Erythroblast (primary cell): Measurements from ENCODE around the gene AARSD1.
"Not testable (repeated sequence)": the region's sequence is repeated elsewhere in the genome, so short reads cannot be mapped to it uniquely, and the experiment has no call there.

Experiments
- DNase-seq, 2 experiments: peaks; one replicate each; lab custom pipeline; 2025; lab: John Stamatoyannopoulos, UW
- GATA1 ChIP-seq: IDR thresholded peaks from 2 replicates; pipeline ENCODE4 v1.6.1; 2011; ENCODE audit warnings: low read depth, mild to moderate bottlenecking, control low read depth, low read length, moderate library complexity
- POLR2A ChIP-seq: IDR thresholded peaks from 2 replicates; pipeline ENCODE4 v1.6.1; 2011; ENCODE audit warnings: mild to moderate bottlenecking, low read length

Gene AARSD1

DNA sequence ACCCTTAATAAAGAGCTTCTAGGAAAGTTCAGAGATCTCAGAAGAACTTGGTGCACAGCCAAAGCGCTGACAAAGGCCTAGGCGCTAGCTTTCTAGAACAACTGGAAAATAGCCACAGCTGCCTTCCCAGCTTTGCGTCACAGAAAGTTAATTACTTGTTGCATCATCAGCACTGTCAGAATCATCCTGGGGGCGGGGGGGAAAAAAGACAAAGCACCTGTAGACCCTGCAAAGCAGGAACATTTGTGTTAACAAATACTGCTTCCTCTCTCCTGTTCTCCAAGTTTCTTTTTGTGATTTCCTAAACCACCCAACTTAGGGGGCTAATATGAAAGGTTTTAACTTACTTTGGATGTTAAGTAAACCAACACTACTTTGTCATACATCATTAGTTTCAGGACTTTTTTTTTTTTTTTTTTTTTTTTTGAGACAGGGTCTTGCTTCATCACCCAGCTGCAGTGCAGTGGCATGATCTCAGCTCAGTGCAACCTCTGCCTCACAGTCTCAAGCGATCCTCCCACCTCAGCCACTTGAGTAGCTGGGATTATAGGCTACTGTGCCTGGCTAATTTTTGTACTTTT is 4.8 kb upstream of the AARSD1 start:
- peak in 1 of 2 experiments; percentile 12 for DNase-seq
- no peak for TF ChIP-seq POLR2A
- TF ChIP-seq GATA1: no peak

DNA sequence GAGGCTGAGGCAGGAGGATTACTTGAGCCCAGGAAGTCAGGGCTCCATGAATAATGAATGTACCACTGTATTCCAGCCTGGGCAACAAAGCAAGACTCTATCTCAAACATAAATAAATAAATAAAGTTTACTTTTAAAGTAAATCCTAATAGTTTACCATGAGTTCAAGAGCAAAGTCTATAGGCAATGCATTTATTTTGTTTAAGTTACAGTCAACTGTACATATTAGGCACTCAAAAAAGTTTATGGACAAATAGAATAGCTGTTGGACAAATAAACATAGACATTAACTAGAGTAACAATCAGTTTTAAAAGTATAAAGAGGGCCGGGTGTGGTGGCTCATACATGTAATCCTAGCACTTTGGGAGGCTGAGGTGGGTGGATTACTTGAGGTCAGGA is 3.7 kb upstream of the AARSD1 start:
- TF ChIP-seq POLR2A: no peak
- no peak for TF ChIP-seq GATA1
- no peak for DNase-seq

DNA sequence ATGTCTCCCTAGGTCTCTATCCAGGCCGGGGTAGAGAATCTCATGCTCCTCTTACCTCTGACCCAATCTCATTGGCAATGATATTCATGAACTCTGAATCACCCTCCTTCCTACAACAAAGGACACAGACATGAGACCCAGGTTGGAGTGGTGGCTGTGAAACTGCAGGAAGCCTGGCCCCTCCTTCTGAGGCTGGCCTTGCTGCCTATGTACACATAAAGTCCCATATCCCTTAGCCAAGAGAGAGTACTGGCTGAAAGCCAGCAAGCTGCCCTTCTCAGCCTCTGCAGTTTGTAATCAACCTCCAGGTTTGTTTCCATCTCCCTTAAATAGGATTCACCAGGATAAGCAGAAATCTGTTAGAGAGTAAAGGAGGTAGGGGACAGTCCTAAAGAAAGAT is 10.6 kb downstream of the AARSD1 start:
- no peak for DNase-seq
- TF ChIP-seq GATA1: no peak
- TF ChIP-seq POLR2A: no peak

GRCh38 chr17:42950044-42950783 is 14.0 kb downstream of the AARSD1 start:
- DNase-seq: no peak
- TF ChIP-seq GATA1 (no peak), POLR2A (no peak)

- DNase-seq: no peak
- TF ChIP-seq POLR2A (no peak), GATA1 (no peak)
These were observed 17.4 kb downstream of the AARSD1 start for GRCh38 chr17:42946812-42947211.

GRCh38 chr17:42944211-42944610 is 20.0 kb downstream of the AARSD1 start:
- TF ChIP-seq GATA1 (no peak), POLR2A (no peak)
- DNase-seq: no peak

GRCh38 chr17:42937712-42938596 is 26.3 kb downstream of the AARSD1 start:
- peak; percentile 50 to 60 for DNase-seq
- no peak for TF ChIP-seq GATA1
- TF ChIP-seq POLR2A: no peak

DNA sequence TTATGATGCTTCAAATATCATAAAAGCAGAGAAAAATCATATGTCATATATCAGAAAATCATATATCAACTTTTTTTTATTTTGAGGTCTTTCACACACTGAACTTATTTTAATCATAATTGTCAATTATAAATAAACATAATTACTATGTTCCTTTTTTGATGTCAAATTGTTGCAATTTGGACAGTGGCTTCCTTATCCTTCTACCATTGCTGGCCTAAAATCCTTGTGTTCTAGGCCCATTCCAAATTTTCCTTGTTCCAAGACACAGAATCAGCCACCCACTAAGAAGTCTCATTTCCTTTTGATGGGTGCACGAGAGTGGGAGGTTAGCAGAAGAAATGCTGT is 34.8 kb downstream of the AARSD1 start:
- no peak for DNase-seq
- TF ChIP-seq GATA1 (no peak), POLR2A (no peak)

DNA sequence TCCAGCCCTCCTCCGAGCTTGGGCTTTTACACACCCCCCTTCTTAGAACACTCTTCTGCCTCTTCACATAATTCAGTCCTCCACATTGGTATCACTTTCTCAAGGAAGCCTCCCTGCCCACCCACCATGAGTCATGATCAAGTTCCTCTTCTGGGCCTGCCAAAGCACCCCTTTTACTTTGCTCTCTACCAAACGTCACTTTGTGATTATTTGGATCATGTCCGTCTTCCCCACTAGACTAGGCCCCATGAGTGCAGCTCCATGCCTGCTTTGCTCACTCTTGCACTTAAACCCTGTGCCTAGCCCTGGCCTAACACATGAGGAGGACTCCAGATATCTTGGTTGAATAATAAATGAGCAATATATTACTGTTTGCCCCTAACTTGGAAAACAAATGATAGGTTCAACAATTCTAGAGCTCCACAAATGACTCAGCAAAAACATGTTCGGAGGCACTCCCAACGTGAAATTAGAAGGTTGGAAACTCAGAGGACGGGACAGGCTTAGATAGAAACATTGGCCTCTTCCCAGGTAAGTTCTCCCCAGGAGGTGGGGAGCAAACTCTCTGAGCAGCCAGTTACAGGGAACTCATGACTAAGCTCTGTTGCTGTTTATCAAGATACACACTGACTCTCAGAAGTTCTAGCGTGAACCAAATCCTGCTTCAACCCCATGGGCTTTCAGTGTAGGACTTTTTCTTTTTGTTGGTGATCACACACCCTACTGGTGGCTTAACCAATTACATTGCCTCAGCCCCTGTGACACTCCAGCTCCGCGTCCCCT is 35.3 kb downstream of the AARSD1 start:
- TF ChIP-seq GATA1 (no peak), POLR2A (peak; percentile 29)
- peak; percentile 89 to 91 for DNase-seq

- TF ChIP-seq GATA1 (no peak), POLR2A (no peak)
- no peak for DNase-seq
These were observed 39.4 kb downstream of the AARSD1 start for GRCh38 chr17:42924891-42925290.

- not testable (repeated sequence) for DNase-seq
These were observed 40.8 kb downstream of the AARSD1 start for GRCh38 chr17:42923472-42923871.

GRCh38 chr17:42922294-42922693 is 42.0 kb downstream of the AARSD1 start:
- TF ChIP-seq GATA1: no peak
- TF ChIP-seq POLR2A: no peak
- no peak for DNase-seq

DNA sequence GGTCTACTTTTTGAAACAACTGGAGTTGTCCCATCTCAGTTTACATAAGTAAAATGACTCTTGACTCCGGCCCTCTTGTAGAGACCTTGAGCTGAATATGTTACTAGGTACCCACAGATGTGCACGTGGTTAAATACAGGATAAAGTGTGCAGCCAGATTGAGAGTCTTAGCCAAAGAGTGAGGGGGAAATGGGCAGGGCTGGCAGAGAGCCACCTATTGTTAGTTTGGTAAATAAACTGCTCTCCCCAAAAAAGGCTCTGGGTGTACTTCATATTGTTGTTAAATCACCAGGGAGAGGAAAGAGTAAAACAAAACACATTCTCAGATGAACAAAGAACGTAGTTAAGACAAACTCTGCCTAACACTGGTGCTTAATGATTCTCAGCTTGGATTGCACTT is 43.3 kb downstream of the AARSD1 start:
- no peak for DNase-seq
- TF ChIP-seq POLR2A: no peak
- TF ChIP-seq GATA1: no peak
